A172 (cell line): ENCODE measurements around the gene MARCHF9. TPM values are rescaled to one million over a fixed set of nuclear protein-coding genes. Genes with fewer than 3 reads are reported as not detected.
"Not testable (repeated sequence)": the region's sequence is repeated elsewhere in the genome, so short reads cannot be mapped to it uniquely, and the experiment has no call there.

ENCODE experiments used
- DNase-seq: peaks from one replicate; pipeline ENCODE4 v3.0.0-alpha.2; 2015; ENCODE audit warnings: low spot score
- total RNA-seq: library from RNA; depleted of rRNA; stranded (reverse); fragments of >200 nt; shearing (Covaris generic); gene quantifications from 2 replicates; pipeline ENCODE4 v1.2.3, GENCODE V29; 2014

The MARCHF9 gene
- total RNA-seq, 1 experiment from 2014 or later: 12.9 TPM

GRCh38 chr12:57769594-57769993 lies 14.7 kb downstream of the MARCHF9 start:
- DNase-seq: no peak

GRCh38 chr12:57770734-57771133 lies 15.8 kb downstream of the MARCHF9 start:
- DNase-seq: no peak

GRCh38 chr12:57771236-57771872 lies 16.5 kb downstream of the MARCHF9 start:
- peak; percentile 90 for DNase-seq

- peak; percentile 94 for DNase-seq
These were observed 17.0 kb downstream of the MARCHF9 start, which contains the start of gene METTL1 for GRCh38 chr12:57771873-57772428. TSS of gene METTL1 (minus strand) at chr12:57772105. CDS start at chr12:57772083, 22 bp downstream.

- DNase-seq: no peak
These were observed 17.8 kb downstream of the MARCHF9 start, which contains the start of gene EEF1AKMT3 for GRCh38 chr12:57772429-57773322. TSS of gene EEF1AKMT3 (plus strand) at chr12:57772614. CDS start at chr12:57772725, 111 bp downstream.

GRCh38 chr12:57774634-57775033 lies 19.7 kb downstream of the MARCHF9 start:
- DNase-seq: not testable (repeated sequence)

DNA sequence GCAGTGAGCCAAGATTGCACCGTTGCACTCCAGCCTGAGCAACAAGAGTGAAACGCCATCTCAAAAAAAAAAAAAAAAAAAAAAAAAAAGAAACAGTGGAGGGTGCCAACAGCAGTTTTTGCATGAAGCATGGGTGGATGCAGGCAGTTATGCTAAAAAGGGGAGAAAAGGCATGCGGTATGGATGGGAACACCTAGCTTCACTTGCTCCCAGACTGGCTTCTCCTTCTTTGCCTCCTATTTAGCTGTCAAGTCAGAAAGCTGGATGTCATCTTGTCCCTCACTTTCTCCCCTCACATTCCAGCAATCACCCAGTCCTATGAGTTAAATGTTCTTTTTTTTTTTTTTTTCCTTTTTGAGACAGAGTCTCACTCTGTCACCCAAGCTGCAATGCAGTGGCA lies 20.1 kb downstream of the MARCHF9 start:
- no peak for DNase-seq

DNA sequence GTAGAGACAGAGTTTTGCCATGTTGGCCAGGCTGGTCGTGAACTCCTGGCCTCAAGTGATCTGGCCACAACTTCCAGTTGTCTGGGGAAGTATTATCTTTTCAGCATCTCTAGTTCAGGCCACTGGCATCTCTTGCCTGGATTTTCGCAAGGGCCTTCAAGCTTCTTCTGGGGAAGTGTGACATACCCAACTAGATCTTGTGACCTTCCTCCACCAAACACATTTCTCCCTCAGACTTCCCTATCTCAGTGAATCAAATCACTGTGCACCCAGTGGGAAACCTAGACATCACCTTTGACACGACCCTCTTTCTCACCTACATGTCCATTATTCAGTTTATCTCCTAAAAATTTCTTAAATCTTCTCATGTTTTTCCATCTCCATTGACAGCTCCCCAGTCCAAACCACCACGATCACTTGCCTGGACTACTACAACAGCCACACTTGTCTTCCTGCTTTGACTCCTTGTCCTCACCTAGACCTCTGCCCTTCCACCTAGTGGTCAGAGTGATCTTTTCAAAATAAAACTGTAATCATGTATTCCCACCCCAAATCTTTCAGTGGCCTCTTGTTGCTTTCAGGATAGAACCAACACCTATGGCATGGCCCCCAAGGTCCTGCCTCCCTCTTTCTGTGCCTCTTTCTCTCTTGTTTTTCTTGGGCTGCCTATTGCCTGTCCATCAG lies 20.8 kb downstream of the MARCHF9 start:
- DNase-seq: no peak

GRCh38 chr12:57776247-57776587 lies 21.3 kb downstream of the MARCHF9 start:
- DNase-seq: no peak

DNA sequence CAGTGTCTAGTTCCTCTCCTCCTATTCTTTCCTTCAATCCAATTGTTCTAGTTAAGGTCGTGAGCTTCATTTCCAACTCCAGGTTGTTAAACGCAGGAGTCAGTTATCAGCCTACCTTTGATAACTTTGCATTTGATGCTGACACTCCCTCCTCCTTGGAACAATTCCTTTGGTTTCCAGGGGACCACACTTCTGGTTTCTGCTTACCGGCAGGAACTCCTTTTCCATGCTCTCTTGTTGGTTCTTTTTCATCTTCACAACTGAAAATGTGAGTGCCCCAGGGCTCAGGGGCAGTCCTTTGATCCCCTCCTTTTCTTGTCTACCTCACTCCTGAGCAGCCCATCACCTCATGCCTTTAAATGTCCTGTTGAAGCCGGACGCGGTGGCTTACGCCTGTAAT lies 22.5 kb downstream of the MARCHF9 start:
- no peak for DNase-seq

DNA sequence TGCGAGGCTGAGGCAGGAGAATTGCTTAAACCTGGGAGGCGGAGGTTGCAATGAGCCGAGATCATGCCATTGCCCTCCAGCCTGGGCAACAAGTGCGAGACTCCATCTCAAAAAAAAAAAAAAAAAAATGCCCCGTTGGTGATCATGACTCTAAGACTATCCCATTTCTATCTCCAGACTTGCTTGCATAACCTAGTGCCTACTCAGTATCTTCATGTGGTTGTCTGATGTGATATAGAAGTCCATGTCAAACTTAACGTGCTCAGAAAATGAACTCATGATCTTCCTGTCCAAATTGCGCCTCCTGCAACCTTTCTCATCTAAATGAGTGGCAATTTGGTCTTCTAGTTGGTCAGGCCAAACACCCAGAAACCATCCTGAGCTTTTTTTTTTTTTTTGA lies 23.0 kb downstream of the MARCHF9 start:
- no peak for DNase-seq

DNA sequence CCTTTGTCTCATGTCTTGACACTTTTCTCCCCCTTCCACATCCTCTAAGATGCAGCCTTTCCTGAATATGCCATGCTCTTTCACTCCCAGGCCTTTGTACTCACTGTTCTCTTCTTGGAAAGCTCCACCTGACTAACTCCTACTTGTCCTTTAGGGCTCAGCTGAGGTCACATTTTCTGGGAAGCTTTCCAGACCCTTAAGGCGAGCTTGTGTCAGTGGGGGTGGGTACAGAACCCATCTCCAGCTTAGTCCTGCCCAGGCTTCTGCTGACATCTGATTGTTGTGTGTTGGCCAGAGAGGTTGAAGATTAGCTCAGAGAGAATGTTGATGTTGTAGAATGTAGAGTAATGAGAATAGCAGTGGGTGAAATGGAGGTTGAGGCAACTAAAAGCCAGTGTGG lies 24.8 kb downstream of the MARCHF9 start:
- DNase-seq: no peak

GRCh38 chr12:57780284-57780897 lies 25.5 kb downstream of the MARCHF9 start:
- no peak for DNase-seq

- DNase-seq: no peak
These were observed 26.3 kb downstream of the MARCHF9 start for GRCh38 chr12:57781244-57781643.

- no peak for DNase-seq
These were observed 26.9 kb downstream of the MARCHF9 start for GRCh38 chr12:57781801-57782200.

DNA sequence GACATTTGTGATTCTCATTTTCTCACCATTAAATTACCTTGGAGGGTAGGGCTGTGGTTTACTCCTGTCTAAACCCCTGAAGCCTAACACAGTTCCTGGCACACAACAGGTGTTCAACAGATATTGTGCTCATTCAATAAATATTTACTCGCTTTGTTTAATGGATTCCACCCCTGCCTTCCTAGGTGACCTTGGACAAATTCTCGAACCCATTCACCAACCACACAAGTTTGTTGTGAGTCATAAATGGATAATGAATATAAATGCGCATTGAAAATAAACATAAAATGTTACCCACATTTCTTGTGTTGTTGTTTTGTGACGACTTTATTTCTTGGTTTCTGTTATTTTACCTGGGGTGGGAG lies 27.3 kb downstream of the MARCHF9 start:
- DNase-seq: no peak

DNA sequence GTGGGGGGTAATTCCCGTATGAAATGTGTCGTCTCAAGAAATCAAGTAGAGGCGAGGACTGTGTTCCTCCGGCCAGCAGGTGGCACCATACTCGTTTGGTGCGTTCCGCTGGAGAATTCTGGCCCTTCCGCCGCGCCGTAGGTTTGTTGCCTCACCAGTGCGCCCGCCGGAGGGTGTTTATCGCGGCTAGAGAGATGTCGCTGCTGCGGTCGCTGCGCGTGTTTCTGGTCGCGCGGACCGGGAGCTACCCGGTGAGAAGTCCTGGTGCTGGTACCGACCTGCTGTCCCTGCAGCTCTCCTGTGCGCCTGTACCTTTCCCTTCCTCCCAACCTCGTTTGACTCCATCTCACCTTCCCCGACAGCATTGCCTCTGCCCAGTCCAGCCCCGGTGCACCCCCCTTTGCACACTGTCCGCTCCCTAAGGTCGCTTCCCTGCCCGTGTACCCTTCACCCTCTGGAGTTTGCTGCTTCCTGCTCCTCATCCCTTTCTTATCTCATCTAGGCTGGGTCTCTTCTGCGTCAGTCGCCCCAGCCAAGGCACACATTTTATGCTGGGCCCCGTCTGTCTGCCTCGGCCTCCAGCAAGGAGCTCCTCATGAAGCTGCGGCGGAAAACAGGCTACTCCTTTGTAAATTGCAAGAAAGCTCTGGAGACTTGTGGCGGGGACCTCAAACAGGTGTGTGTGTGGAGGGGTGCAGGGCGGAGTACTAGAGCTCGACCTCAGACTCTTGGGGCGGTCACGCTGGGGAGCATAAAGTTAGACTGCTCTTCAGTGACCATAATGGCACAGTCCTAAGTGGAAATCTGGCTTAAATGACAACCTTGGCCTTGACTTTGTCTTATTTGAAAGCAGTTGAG lies 27.9 kb downstream of the MARCHF9 start, which contains the start of gene TSFM:
TSFM (plus strand) TSS at position 180 of the 858 bp plus-strand sequence; CDS start at position 195, 15 bp downstream.
- peak; percentile 76 for DNase-seq

DNA sequence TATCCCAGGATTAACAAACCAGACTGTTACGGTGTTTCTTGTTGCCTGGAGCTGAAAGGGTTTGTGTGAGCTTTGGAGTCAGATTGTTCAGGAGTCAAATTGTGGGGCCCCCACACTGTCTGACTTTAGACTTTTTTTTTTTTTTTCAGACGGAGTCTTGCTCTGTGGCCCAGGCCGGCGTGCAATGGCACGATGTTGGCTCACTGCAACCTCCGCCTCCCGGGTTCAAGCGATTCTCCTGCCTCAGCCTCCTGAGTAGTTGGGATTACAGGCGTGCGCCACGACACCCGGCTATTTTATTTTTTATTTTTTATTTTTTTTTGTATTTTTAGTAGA lies 28.5 kb downstream of the MARCHF9 start:
- DNase-seq: no peak

GRCh38 chr12:57783861-57784260 lies 29.0 kb downstream of the MARCHF9 start:
- DNase-seq: no peak

DNA sequence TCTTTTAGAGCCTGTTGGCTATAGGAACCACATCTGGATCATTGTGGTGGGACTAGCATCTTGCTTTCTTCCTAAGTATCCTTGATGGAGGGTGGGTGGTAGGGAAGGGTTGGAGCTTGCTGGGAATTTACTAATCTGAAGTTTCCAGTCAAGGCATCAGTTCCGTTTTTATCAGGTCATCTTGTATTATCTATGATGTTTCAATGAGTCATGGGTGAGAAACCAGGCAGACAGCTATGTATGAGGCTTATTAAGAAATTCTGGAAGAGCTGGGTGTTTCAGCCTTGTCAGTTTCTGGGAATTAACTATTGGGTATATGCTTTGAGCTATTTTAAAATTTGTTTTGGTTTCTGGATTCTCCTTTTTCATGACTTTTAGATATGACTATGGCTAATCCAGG lies 39.0 kb downstream of the MARCHF9 start:
- peak; percentile 69 for DNase-seq

GRCh38 chr12:57795354-57795753 lies 40.5 kb downstream of the MARCHF9 start:
- DNase-seq: peak; percentile 25
